Medulla oblongata (tissue), 1 donor: ENCODE data around the gene NANOGP8.
"Not testable (repeated sequence)": the region's sequence is repeated elsewhere in the genome, so short reads cannot be mapped to it uniquely, and the experiment has no call there.

Experiments used
- DNase-seq: peaks from one replicate; pipeline ENCODE4 v3.0.0-alpha.2; 2015; ENCODE audit errors: extremely low spot score

Gene NANOGP8, protein sequence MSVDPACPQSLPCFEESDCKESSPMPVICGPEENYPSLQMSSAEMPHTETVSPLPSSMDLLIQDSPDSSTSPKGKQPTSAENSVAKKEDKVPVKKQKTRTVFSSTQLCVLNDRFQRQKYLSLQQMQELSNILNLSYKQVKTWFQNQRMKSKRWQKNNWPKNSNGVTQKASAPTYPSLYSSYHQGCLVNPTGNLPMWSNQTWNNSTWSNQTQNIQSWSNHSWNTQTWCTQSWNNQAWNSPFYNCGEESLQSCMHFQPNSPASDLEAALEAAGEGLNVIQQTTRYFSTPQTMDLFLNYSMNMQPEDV

GRCh38 chr15:35085176-35085919 lies at the start of gene NANOGP8:
TSS of gene NANOGP8 (minus strand) at chr15:35085295. CDS start at chr15:35085110, 185 bp downstream.
- not testable (repeated sequence) for DNase-seq

DNA sequence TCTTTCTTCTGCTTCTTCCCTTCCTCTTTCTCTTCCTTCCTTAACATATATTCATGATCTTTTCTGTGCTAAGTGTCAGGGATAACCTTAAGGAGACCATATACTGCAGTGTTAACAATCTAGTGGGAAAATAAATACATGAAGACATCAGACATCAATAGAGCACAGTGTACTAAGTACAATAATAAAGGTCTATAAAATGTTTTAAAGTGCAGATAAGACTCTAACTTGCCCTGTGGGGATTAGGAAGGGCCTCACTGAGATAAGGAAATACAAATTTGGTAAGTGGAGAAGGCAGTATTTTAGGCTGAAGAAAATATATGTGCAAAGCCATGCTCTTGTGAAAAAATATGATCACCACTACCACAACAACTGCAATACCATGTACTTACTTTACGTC lies 49.2 kb upstream of the NANOGP8 start:
- no peak for DNase-seq

DNA sequence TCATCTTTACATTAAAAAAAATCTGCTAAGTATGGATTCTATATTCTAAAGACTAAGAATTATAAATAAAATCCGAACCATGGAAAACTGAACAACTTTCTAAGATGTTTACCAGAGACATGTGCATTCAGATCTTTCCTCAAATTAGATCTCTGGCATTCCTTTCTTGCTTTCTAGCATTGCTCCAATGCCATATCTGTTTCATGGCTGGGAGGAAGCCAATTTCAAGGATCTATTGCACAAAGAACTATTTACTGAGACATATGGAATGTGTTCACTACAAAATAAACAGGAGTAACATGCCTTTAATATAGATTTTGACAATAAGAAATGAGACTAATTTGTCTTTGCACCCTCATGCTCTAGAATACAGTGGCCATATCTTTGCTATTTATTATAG lies 45.1 kb upstream of the NANOGP8 start:
- DNase-seq: no peak

GRCh38 chr15:35129361-35129760 lies 44.3 kb upstream of the NANOGP8 start:
- DNase-seq: no peak

DNA sequence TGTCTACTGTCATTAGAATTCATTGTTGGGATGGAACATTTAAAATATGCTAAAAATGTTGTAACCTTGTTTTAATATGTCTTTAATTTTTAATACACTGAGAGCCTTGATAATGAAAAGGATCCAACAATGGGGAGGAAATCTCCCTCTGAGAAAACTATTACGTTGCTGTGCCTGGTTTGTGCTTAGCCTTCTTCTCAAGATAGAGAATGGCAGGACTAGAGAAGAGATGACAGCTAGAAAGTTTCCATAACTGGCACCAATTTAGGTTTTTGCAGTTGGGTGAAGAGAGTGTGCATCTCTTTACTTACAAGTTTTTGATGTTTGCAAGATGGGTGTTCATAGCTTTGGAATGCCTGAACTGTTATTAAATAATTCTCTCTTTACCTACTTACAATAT lies 42.6 kb upstream of the NANOGP8 start:
- no peak for DNase-seq

- DNase-seq: no peak
These were observed 41.1 kb upstream of the NANOGP8 start for GRCh38 chr15:35126236-35126635.

GRCh38 chr15:35123743-35124142 lies 38.6 kb upstream of the NANOGP8 start:
- DNase-seq: no peak

- DNase-seq: no peak
These were observed 36.7 kb upstream of the NANOGP8 start for GRCh38 chr15:35121611-35122359.

- no peak for DNase-seq
These were observed 35.1 kb upstream of the NANOGP8 start for GRCh38 chr15:35120173-35120572.

- DNase-seq: no peak
These were observed 33.9 kb upstream of the NANOGP8 start for GRCh38 chr15:35118960-35119359.

GRCh38 chr15:35117543-35118265 lies 32.6 kb upstream of the NANOGP8 start:
- DNase-seq: no peak

- no peak for DNase-seq
These were observed 30.1 kb upstream of the NANOGP8 start for GRCh38 chr15:35115155-35115725.

- no peak for DNase-seq
These were observed 27.3 kb upstream of the NANOGP8 start for GRCh38 chr15:35112346-35112745.

DNA sequence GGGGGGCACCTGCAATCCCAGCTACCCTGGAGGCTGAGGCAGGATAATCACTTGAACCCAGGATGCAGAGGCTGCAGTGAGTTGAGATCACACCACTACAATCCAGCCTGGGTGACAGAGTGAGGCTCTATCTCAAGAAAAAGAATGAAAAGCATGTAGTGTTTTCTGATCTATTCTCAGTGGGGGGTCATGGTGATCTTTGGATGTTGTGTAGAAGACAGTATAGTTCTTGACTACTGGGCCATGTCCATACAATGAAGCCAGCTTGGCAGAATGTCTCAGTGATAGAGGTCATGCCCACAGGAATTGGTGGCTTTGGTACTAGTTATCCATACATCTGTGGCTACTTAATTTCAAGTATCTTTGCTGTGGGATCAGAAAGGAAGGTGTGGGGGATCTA lies 26.8 kb upstream of the NANOGP8 start:
- DNase-seq: no peak

GRCh38 chr15:35108453-35108852 lies 23.4 kb upstream of the NANOGP8 start:
- DNase-seq: no peak

- no peak for DNase-seq
These were observed 22.5 kb upstream of the NANOGP8 start for GRCh38 chr15:35107561-35107960.

GRCh38 chr15:35107122-35107521 lies 22.0 kb upstream of the NANOGP8 start:
- no peak for DNase-seq

DNA sequence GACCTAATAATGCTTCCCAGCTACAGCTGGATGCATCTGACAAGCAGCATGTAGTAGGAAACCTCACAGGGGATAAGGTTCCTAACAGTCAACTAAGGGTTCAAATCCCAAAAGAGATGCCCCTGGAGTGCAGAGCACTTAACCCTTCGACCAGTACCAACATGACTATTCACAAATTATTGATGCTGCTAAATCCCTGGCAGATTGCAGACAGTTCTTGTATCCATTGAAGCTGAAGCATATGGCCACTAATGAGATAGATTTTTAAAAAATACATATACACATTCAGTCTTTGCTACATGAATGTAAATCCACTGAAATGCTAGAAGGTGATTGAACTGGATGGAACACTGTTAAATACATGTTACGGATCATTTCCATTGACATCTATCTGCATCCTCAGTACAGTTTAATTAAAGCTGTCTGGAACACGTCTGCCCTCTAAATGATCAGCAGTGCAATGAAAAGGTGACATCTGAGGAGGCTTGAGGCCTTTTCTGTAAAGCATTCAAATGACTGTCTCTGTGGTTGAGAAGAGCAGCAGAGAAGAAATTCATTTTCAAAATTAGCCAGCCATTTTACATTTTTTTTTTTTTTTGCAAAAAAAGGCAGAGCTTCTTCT lies 19.5 kb upstream of the NANOGP8 start:
- no peak for DNase-seq

DNA sequence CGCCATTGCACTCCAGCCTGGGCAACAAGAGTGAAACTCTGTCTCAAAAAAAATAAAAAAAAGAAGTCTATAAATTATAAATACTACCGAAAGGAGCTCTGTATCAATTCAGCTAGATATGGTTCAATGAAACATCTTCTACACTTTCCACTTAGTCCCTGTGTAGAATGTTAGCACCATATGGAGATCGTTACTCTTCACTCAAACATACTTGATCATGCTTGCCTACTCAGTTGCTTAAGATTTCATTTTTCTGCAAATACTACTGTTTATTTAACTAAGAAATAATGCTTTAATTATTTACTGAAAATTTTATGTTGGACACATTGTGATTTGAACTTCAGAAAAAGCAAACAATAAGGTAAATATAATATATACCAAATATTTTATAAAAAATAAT lies 17.1 kb upstream of the NANOGP8 start:
- no peak for DNase-seq

DNA sequence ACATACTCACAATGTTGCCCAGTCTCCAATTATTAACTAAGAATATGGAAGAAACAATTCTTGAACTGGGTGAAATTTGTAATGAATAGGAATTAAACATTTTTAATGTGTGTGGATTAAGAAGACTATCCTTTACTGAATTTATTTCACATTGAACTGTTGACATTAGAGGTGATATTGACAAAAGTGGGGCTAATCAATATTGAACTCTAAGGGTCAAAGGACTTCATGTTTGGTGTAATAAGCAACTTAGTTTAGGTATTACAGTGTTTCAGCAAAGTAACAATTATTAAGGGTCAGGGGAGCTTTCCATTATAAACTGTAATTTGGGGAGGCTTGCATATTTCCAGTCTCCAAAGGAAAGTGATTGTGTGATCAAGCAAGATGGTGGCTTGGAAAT lies 16.2 kb upstream of the NANOGP8 start:
- DNase-seq: no peak

GRCh38 chr15:35098737-35099136 lies 13.6 kb upstream of the NANOGP8 start:
- no peak for DNase-seq
